HG03571 (cell line): ENCODE data around the gene MYRF.
A peak's percentile ranks its signal among the peaks of the same experiment; 100 is the strongest.

Source experiments
- ATAC-seq: cut with Tn5 transposase; IDR thresholded peaks from one replicate; pipeline ENCODE4 v1.9.1; 2021; ENCODE audit not compliant: unreplicated experiment

The MYRF gene

GRCh38 chr11:61775606-61776554 is 23.4 kb downstream of the MYRF start:
- no peak for ATAC-seq

GRCh38 chr11:61776561-61777075 is 24.2 kb downstream of the MYRF start:
- ATAC-seq: no peak

- ATAC-seq: no peak
Observed at GRCh38 chr11:61777234-61778090, 25.0 kb downstream of the MYRF start.

GRCh38 chr11:61778357-61778886 is 26.0 kb downstream of the MYRF start:
- ATAC-seq: no peak

GRCh38 chr11:61778920-61779650 is 26.6 kb downstream of the MYRF start:
- no peak for ATAC-seq

- ATAC-seq: no peak
Observed at GRCh38 chr11:61779666-61780525, 27.5 kb downstream of the MYRF start.

GRCh38 chr11:61780581-61781162 is 28.2 kb downstream of the MYRF start:
- no peak for ATAC-seq

GRCh38 chr11:61781585-61781984 is 29.1 kb downstream of the MYRF start:
- no peak for ATAC-seq

GRCh38 chr11:61782299-61782698 is 29.9 kb downstream of the MYRF start:
- no peak for ATAC-seq

- no peak for ATAC-seq
Observed at GRCh38 chr11:61782841-61783240, 30.4 kb downstream of the MYRF start.

GRCh38 chr11:61783717-61784505 is 31.5 kb downstream of the MYRF start:
- no peak for ATAC-seq

GRCh38 chr11:61784506-61784805 is 32.0 kb downstream of the MYRF start:
- ATAC-seq: no peak

- ATAC-seq: no peak
Observed at GRCh38 chr11:61785837-61786402, 33.5 kb downstream of the MYRF start.

- ATAC-seq: no peak
Observed at GRCh38 chr11:61787928-61788491, 35.6 kb downstream of the MYRF start.

GRCh38 chr11:61791737-61792309 is 39.4 kb downstream of the MYRF start:
- ATAC-seq: peak; percentile 15

GRCh38 chr11:61792310-61793082 is 40.1 kb downstream of the MYRF start, which contains the start of the genes FEN1 and TMEM258:
Gene FEN1 (plus strand): TSS chr11:61792911. CDS start chr11:61795362, 2,451 bp downstream.
Gene TMEM258 (minus strand): TSS chr11:61792599. CDS start chr11:61792558, 41 bp downstream.
- ATAC-seq: peak; percentile 80
